ENCODE measurements around the gene TUBG2. TPM values are rescaled to one million over a fixed set of nuclear protein-coding genes. Genes with fewer than 3 reads are reported as not detected.

The TUBG2 gene
- total RNA-seq, 1 donor from 2014 or later: 44.7 TPM

DNA sequence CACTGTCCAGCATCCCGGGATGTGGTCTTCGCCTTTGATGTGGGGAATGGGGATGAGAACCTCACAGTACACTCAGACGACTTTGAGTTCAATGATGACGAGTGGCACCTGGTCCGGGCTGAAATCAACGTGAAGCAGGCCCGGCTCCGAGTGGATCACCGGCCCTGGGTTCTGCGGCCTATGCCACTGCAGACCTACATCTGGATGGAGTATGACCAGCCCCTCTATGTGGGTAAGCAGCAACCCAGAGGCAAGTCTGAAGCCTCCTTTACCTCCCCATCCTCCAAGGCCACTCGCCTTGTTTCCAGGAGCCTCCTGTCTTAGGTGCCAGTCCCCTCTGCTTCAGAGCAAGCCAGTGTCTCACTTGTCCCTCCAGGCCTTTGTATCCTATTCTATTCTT is 33.4 kb downstream of the TUBG2 start:
- TF ChIP-seq POLR2A (IDR thresholded peaks at IDR 0.05) (no peak), POLR2AphosphoS5 (IDR thresholded peaks at IDR 0.05; ENCODE audit: insufficient read depth in 1 of 2, low read depth in 1 of 2) (no peak)
- TF ChIP-seq, protein P1, sequence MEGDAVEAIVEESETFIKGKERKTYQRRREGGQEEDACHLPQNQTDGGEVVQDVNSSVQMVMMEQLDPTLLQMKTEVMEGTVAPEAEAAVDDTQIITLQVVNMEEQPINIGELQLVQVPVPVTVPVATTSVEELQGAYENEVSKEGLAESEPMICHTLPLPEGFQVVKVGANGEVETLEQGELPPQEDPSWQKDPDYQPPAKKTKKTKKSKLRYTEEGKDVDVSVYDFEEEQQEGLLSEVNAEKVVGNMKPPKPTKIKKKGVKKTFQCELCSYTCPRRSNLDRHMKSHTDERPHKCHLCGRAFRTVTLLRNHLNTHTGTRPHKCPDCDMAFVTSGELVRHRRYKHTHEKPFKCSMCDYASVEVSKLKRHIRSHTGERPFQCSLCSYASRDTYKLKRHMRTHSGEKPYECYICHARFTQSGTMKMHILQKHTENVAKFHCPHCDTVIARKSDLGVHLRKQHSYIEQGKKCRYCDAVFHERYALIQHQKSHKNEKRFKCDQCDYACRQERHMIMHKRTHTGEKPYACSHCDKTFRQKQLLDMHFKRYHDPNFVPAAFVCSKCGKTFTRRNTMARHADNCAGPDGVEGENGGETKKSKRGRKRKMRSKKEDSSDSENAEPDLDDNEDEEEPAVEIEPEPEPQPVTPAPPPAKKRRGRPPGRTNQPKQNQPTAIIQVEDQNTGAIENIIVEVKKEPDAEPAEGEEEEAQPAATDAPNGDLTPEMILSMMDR (IDR thresholded peaks at IDR 0.05): no peak
- no peaks in the 10 kb centered on the region for H3K9me3 ChIP-seq
- no peaks in the 10 kb centered on the region for H3K27me3 ChIP-seq
- no peak overlapping the region for H3K4me3 ChIP-seq
- H3K27ac ChIP-seq: no peak overlapping the region
- no peak for DNase-seq (ENCODE audit: extremely low spot score in 2 of 2)
- intact Hi-C loops (cut with DNase I): no loop called here
- H3K36me3 ChIP-seq: peaks cover 0 to 19% of the 10 kb centered on the region in 2 donors
- no peaks in the 10 kb centered on the region for H3K4me1 ChIP-seq

DNA sequence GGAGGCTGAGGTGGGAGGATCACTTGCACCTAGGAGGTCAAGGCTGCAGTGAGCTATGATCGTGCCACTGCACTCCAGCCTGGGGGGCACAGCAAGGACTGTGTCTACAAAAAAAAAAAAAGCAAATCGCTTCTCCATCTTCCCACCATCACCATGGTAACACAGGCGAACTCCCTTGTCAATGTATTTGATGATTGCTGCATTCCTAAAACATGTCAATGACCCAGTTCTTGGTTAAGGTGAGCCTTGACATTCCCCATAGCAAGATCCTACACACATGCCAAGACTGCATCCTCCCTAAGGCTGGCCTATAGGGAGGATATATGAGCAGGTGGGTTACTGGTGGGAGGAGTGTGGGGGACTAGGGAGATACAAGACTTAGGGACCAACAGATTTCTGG is 35.4 kb downstream of the TUBG2 start:
- no peak for DNase-seq (ENCODE audit: extremely low spot score in 2 of 2)
- Histone ChIP-seq H3K27me3 (no peaks in the 10 kb centered on the region), H3K4me1 (peaks cover 11% of the 10 kb centered on the region), H3K4me3 (no peak overlapping the region), H3K36me3 (peaks cover 0 to 19% of the 10 kb centered on the region in 2 donors), H3K27ac (no peak overlapping the region), H3K9me3 (no peaks in the 10 kb centered on the region)
- TF ChIP-seq POLR2A (IDR thresholded peaks at IDR 0.05) (no peak), POLR2AphosphoS5 (IDR thresholded peaks at IDR 0.05; ENCODE audit: insufficient read depth in 1 of 2, low read depth in 1 of 2) (no peak)
- TF ChIP-seq, protein P1 (IDR thresholded peaks at IDR 0.05): no peak
- intact Hi-C loops (cut with DNase I): no loop called here

DNA sequence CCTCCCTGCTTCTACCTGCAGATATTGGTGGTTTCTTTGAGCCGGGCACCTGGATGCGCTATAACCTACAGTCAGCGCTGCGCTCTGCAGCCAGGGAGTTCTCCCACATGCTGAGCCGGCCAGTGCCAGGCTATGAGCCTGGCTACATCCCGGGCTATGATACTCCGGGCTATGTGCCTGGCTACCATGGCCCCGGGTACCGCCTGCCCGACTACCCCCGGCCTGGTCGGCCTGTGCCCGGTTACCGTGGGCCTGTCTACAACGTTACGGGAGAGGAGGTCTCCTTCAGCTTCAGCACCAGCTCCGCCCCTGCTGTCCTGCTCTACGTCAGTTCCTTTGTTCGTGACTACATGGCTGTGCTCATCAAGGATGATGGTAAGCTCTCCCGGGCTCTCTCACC is 36.4 kb downstream of the TUBG2 start:
- intact Hi-C loops (cut with DNase I): no loop called here
- no peak overlapping the region for H3K4me3 ChIP-seq
- no peaks in the 10 kb centered on the region for H3K9me3 ChIP-seq
- H3K36me3 ChIP-seq: peaks cover 0 to 26% of the 10 kb centered on the region in 2 donors
- no peak overlapping the region for H3K27ac ChIP-seq
- peaks cover 17% of the 10 kb centered on the region for H3K4me1 ChIP-seq
- no peaks in the 10 kb centered on the region for H3K27me3 ChIP-seq
- TF ChIP-seq POLR2A (IDR thresholded peaks at IDR 0.05) (no peak), POLR2AphosphoS5 (IDR thresholded peaks at IDR 0.05; ENCODE audit: insufficient read depth in 1 of 2, low read depth in 1 of 2) (no peak)
- TF ChIP-seq, protein P1 (IDR thresholded peaks at IDR 0.05): no peak
- no peak for DNase-seq (ENCODE audit: extremely low spot score in 2 of 2)

DNA sequence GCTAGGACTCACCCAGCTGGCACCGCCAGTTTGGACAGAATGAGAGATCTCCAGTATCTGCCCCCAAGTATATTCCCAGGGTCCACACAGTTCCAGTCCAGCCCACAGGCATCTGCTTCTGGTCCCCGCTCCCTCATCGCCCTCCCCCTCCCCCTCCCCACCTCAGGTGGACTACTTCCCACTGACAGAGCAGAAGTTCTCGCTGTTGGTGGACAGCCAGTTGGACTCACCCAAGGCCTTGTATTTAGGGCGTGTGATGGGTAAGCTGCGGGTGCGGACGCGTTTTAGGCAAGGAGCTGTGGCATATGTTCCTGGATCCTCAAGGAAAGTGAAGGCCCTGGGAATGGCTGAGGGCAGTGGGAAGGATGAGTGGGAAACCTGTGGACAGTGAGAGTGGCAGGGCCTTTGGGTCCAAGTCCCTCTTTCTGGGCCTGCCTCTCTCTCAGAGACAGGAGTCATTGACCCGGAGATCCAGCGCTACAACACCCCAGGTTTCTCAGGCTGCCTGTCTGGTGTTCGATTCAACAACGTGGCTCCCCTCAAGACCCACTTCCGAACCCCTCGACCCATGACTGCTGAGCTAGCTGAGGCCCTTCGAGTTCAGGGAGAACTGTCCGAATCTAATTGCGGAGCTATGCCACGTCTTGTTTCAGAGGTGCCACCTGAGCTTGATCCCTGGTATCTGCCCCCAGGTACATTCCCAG is 38.2 kb downstream of the TUBG2 start:
- no peak overlapping the region for H3K4me3 ChIP-seq
- no peaks in the 10 kb centered on the region for H3K9me3 ChIP-seq
- H3K27me3 ChIP-seq: no peaks in the 10 kb centered on the region
- H3K4me1 ChIP-seq: peaks cover 17% of the 10 kb centered on the region
- H3K27ac ChIP-seq: no peak overlapping the region
- intact Hi-C loops (cut with DNase I): no loop called here
- DNase-seq (ENCODE audit: extremely low spot score in 2 of 2): no peak
- TF ChIP-seq, protein P1 (IDR thresholded peaks at IDR 0.05): no peak
- TF ChIP-seq POLR2AphosphoS5 (IDR thresholded peaks at IDR 0.05; ENCODE audit: insufficient read depth in 1 of 2, low read depth in 1 of 2) (no peak), POLR2A (IDR thresholded peaks at IDR 0.05) (no peak)
- H3K36me3 ChIP-seq: peaks cover 0 to 37% of the 10 kb centered on the region in 2 donors

DNA sequence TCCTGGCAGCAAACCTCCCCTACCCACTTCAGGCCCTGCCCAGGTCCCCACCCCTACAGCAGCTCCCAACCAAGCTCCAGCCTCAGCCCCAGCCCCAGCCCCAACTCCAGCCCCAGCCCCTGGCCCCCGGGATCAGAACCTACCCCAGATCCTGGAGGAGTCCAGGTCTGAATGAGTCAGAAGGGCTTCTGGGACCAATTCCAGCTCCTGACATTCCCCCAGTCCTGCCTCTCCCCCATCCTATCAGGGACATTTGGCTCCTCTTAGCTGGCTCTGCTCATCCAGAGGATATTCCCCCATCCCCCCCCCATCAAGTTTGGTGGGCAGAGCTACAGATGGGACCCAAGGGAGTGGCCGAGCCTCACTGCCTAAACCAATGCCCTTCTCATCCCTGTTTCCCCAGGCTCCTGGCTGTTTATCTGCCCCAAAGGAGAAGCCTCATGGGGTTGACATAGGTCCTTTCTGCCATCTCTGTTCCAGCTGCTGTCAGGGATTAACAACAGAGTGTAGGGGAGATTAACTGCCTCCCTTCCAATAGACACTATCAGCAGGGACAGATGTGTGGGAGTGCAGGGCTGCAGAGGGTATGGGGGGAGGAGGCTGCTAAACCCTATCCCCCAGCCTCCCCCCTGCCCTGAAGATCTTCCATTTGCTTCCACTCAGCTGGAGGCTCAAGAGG is 39.8 kb downstream of the TUBG2 start:
- H3K27ac ChIP-seq: peak overlapping the region; percentile 59

More for the DNA sequence above, 39.8 kb downstream of the TUBG2 start:
- no peaks in the 10 kb centered on the region for H3K9me3 ChIP-seq
- no peaks in the 10 kb centered on the region for H3K27me3 ChIP-seq
- peak in 1 of 2 donors; percentile 89 for DNase-seq (ENCODE audit: extremely low spot score in 2 of 2)
- H3K4me1 ChIP-seq: peaks cover 17% of the 10 kb centered on the region
- no peak overlapping the region for H3K4me3 ChIP-seq
- TF ChIP-seq, protein P1 (IDR thresholded peaks at IDR 0.05): no peak
- no peak for TF ChIP-seq POLR2AphosphoS5 (IDR thresholded peaks at IDR 0.05; ENCODE audit: insufficient read depth in 1 of 2, low read depth in 1 of 2)
- peaks cover 3 to 53% of the 10 kb centered on the region in 2 donors for H3K36me3 ChIP-seq
- intact Hi-C loops (cut with DNase I): no loop called here
